GM13976 (cell line): ENCODE data around the gene WDR7.

Experiments
- DNase-seq: peaks from one replicate; pipeline ENCODE4 v3.0.0; 2012; ENCODE audit warnings: low spot score
- in situ Hi-C: fragments of 300-500 bp; cut with MboI; formaldehyde crosslinking; loops from one replicate; pipeline ENCODE4 v1.12.0; 2022; ENCODE audit warnings: low sequenced_read_pairs, mixed read lengths, inconsistent platforms; ENCODE audit not compliant: unreplicated experiment
- TF ChIP-seq, protein P1 (sequence below): IDR thresholded peaks from 2 replicates; pipeline ENCODE4 v1.5.1; 2012; ENCODE audit warnings: borderline replicate concordance, mild to moderate bottlenecking; ENCODE audit not compliant: insufficient read depth; ENCODE audit errors: extremely low read depth, missing control alignments, control extremely low read depth

Gene WDR7

DNA sequence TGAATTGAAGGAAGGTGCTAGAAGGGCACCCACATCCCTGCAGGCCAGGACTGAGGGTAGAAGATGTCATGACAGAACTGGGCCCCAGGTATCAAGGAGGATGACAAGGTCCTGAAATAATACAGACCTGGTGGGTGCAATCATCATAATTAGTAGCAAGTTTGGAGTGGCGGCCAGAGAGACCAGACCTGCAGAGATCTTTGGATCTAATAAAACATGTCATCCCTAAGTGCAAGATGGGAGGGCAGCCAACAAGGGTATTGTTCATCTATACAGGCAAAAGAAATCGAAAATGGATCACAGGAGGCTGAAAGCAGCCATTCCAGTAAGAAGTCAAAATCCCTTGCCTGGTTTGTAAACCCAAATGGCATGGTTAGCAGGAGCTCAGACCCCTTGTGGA lies 384.4 kb downstream of the WDR7 start:
- in situ Hi-C loops = no loop called here
- no peak for DNase-seq

DNA sequence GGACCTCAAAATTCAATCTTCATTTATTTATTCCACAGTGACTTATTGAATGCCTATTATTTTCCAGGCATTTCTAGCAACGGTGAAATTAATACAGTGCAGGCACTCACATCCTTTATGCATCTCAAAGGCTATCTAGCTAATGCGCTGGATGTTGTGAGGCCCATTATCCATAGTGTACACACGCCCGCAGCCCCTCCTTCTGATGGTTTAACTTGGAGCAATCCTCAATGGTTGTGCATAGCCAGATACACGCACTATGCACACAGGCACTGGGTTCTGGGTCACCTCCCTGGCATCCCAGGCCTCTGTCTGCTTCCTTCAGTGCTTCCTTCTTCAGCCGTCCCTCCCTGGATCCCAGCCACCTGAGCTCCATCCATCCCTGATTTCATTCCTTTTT lies 387.2 kb downstream of the WDR7 start:
- no peak for DNase-seq
- in situ Hi-C loops = no loop called here
- TF ChIP-seq, protein P1, sequence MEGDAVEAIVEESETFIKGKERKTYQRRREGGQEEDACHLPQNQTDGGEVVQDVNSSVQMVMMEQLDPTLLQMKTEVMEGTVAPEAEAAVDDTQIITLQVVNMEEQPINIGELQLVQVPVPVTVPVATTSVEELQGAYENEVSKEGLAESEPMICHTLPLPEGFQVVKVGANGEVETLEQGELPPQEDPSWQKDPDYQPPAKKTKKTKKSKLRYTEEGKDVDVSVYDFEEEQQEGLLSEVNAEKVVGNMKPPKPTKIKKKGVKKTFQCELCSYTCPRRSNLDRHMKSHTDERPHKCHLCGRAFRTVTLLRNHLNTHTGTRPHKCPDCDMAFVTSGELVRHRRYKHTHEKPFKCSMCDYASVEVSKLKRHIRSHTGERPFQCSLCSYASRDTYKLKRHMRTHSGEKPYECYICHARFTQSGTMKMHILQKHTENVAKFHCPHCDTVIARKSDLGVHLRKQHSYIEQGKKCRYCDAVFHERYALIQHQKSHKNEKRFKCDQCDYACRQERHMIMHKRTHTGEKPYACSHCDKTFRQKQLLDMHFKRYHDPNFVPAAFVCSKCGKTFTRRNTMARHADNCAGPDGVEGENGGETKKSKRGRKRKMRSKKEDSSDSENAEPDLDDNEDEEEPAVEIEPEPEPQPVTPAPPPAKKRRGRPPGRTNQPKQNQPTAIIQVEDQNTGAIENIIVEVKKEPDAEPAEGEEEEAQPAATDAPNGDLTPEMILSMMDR = no peak

More for the DNA sequence above, 384.4 kb downstream of the WDR7 start:
- TF ChIP-seq, protein P1 = no peak

DNA sequence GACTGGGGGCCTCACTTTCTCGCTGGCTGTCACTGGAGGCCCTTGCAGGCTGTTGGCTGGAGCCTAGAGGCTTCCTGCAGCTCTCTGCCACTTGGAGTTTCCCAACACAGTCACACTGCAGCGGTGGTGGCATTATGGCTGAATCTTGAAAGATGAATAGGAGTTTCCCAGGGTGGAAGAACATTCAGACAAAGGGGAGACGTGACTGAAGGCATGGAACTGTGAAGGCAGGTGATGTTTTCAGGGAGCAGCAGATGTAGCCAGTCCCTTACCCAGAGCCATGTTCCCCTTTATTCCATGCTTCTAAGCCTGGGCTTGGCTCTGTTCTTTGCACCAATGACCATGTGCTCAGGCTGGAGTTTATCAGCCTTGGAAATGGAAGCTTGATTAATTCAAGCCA lies 389.0 kb downstream of the WDR7 start:
- in situ Hi-C loops = no loop called here
- TF ChIP-seq, protein P1 = no peak
- no peak for DNase-seq

DNA sequence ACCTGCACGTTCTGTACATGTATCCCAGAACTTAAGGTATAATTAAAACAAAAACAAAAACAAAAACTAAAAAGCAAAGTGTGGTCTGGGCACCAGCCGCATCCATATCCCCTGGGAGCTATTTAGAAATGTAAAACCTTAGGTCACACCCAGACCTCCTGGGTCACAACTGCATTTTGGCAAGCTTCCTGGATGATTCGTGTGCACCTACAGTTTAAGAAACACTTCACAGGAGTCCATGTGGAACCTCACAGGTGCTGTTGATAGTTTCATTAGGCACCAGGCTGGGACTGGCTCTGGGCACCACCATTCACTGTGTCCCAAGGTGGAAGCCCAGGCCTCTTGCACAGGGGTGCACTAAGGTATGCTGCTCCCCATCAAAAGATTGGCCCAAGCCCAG lies 392.1 kb downstream of the WDR7 start:
- no peak for DNase-seq

DNA sequence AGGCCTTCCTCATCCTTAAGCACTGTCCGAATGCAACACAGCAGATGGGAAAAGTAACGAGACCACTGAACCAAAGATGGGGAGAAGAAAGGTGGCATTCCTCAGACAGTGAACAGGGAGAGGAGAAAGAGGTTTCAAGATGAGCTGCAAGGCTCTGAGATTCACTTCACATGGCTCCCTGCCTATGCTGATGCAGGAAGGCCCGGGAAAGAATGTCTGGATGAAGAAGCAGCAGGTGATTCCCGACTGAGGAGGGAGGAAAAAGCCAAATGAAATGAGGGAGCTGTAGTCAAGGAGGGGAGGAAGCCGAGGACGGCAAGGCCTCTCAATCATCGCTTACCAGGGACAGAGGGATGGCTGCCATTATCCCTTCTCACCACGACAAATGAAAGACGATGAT lies 397.2 kb downstream of the WDR7 start:
- no peak for DNase-seq
- TF ChIP-seq, protein P1 = no peak
- in situ Hi-C loops = no loop called here

More for the DNA sequence above, 392.1 kb downstream of the WDR7 start:
- in situ Hi-C loops = no loop called here
- TF ChIP-seq, protein P1 = no peak

DNA sequence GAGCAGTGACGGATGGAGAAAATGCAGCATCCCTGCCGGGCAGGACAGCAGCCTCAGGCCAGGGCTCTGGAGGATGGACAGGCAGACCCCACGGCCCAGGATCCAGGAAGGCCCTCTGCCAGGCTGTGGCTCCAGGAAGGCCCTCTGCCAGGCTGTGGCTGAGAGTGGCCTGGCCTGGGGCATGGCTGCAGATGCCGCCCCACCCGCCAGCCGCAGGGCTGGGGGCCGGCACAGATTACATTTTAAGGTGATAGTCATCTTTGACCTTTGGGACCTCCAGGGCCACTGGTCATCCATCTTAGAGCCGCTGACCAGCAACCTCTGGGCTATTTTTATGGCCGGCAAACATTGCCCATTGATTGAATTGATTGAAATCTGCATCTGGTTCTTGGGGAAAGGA lies 397.7 kb downstream of the WDR7 start:
- in situ Hi-C loops = no loop called here
- TF ChIP-seq, protein P1 = no peak
- no peak for DNase-seq
